ENCODE measurements around the gene EFCC1.
"Not testable (repeated sequence)": the region's sequence is repeated elsewhere in the genome, so short reads cannot be mapped to it uniquely, and the experiment has no call there.

The EFCC1 gene

GRCh38 chr3:129054605-129055104, 53.6 kb downstream of the EFCC1 start:
- no peak for DNase-seq (ENCODE audit: low read depth)

DNA sequence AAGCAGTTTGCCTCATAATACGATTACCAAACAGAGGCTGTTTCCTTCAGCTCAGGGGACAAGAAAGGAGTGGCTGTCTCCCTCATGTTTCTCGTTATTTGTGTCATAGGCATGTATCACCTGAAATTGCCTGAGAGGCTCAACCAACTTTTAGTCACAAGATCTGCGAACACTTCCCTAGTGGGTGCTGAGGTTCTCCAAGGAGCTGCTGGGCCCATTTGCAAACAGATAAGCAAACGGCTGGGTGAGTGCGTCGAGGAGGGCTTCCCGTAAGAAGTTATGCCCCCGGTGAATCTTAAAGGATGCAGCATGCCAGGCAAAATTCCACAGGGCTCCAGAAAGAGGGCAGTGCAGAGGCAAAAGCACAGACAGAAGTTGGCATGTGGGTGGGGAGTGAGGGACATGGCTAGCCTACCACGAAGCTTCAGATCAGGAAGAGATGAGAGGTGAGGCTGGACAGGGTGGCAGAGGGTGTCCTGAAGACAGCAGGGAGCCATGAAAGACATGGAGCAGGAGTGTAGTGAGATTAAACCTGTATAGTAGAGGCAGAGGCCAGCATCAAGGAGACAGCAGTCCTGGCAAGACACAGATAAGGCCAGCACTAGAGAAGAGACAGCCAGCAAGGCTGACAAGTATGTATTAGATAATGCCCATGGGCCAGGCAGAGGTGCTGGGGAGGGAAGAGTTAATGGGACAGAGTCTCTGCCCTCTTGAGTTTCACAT, 55.5 kb downstream of the EFCC1 start:
- no peak for DNase-seq (ENCODE audit: low read depth)

DNA sequence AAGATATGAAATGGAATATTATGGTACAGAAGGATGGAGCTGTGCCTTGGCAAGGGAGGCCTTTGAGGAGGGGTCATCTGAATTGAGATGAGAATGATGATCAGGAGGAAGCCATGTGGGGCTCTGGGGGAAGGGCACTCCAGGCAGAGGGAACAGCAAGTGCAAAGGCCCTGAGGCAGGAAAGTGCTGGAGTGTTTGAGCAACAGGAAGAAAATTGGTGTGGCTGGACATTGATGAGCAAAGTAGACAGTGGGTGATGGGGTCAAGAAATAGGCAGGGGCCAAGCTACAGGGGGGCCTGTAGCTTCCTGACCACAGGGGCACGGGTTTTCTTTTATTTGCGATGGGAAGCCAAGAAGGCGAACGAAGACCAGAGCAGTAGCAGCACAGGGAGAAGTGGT, 56.1 kb downstream of the EFCC1 start:
- DNase-seq (ENCODE audit: low read depth) = no peak

- no peak for DNase-seq (ENCODE audit: low read depth)
Observed at GRCh38 chr3:129058441-129059200, 57.5 kb downstream of the EFCC1 start.

GRCh38 chr3:129059311-129059958, 58.3 kb downstream of the EFCC1 start:
- DNase-seq (ENCODE audit: low read depth) = no peak

DNA sequence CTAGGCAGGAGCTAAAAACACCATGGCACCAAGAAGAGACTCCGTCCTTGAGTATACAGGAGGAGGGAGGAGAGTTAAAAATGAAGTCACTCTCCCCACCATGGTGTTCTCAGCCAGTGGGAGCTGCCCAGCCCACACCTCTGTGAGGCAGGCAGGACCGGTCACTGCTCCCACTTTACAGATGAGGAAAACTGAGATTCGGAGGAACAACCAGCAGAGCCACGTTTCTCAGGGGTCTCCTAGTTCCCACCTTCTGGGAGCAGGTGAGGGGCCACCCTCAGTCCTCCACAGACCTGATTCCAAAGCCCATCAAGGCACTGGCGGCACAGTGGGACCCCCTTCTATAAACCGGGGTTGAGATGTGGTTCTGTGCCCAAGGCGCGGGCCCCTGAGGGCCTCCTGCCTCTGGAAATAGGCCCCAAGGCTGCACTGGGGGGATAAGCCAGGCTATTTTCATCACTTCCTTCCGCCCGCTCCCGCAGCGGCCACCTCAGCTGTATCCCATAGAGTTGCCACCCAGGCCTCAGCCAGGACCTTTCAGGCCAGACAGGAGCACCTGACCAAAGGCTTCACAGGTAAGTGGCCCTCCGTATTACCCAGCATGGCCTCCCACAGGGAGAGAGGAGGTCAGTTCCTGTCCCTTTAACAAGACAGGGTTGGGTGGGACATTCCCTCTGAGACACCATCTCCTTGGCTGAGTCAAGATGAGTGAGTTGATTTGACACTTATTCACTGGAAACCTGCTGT, 59.3 kb downstream of the EFCC1 start, which contains the start of gene GP9:
Gene GP9 (plus strand): TSS at position 504 of the 747 bp plus-strand sequence. CDS start 961 bp downstream, outside the sequence.
- DNase-seq (ENCODE audit: low read depth) = no peak

DNA sequence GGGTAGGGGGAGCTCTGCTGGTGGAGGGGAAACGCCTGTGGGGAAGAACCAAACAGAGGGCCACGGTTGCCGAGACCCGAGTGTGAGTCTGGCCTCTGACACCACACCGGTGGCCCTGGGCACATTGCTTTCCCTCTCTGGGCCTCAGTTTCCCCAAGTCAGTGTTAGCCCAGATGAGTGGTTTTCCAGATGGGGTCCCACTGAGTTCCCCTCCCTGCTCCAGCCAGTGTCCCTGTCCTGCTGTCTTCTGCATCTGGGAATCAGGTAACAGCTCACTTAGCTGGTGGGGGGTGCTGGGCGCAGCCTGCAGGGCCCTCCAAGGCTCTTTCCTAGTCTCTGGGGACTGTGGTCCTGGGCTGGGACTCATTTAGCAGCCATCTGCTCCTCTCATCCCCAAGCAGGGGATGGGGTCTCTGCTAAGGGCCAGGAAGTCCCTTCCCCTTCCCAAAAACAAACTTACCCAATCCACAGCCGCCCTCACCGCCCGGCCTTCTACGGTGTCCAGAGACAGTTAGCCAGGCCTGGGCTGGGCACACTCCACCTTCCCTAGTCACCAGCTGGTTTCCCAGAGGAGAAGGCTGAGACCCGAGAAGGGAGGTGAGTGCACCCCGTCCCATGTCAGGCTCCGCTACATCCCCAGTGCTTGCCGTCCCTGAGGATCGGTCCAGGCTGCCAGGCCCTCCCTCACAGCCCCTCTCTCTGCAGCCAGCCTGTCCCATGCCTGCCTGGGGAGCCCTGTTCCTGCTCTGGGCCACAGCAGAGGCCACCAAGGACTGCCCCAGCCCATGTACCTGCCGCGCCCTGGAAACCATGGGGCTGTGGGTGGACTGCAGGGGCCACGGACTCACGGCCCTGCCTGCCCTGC, 60.2 kb downstream of the EFCC1 start:
- DNase-seq (ENCODE audit: low read depth) = no peak

- DNase-seq (ENCODE audit: low read depth) = no peak
Observed at GRCh38 chr3:129061888-129062834, 61.1 kb downstream of the EFCC1 start.

DNA sequence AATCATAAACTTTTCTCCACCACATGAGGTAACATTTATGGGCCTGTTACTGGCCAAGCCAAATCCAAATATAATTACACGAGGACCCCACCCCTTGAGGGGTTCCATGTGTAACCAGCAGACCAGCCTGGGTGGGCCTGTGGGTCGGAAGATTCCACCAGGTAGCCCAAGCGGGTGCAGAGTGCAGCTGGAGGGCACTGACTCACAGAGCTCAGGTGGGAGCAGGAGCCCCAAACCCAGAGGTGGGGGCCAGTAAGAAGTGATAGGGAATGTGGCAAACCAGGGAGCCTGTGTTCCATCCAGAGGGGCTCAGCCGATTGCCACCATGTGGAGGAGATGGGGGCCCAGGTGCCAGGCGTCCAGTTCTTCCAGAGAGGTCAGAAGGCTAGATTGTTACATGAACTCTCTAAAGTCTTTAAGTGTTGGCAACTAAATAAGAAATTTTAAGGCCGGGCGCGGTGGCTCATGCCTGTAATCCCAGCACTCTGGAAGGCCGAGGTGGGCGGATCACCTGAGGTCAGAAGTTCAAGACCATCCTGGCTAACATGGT, 62.1 kb downstream of the EFCC1 start:
- no peak for DNase-seq (ENCODE audit: low read depth)

DNA sequence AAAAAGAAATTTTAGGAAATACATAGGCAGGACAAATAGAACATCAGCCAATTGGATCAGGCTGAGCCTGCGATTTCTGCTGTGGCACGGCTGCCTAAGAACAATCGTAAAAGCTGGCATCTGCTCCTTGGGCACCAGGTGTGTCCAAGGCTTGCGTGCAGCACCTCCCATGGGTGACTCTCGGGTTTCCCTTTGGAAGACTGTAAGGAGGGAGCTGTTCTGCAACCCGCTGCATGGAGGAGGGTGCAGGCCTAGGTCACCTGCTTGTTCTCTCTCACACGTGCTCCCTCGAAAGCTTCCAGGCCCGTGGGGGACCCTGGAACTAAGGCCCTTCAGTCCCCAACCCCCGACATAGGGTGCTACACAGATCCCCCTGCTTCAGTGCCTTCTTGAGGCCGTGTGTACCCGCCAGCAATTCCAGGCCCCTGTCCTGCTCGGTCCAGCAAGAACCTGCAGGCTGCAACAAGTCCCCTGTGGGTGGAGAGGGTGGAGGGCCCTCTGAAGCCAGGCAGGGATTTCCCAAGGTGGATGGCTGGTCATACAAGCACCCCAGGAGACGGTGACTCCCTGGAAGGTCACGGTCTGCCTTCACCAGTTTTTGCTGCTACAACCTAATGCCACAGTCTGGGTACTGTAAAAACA, 62.9 kb downstream of the EFCC1 start:
- no peak for DNase-seq (ENCODE audit: low read depth)

DNA sequence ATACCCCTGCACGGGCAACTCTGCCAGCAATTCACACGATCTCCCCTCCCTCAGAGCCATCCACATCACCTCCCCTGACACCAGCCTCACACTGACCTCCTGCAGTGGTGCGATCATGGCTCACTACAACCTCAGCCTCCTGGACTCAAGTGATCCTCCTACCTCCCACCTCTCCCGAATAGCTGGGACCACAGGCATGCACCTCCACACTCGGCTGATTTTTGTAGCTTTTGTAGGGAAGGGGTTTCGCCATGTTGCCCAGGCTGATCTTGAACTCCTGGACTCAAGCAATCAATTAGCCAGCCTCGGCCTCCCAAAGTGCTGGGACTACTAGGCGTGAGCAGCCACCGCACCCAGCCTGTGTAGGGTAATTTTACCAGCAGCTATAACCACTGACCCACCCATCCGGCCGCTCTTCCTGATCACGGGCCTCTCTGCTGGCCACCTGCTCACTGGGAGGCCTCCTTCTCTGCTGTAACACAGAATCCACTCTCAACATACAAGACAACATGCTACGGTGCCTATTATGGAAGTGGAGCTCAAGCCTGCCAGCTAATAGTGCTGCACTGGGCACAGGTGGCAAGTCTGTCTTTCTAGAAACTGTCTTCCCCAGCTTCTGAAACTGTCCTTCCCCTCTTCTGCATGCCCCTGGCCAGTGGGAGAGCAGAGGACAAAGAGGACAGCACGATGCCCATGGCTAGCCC, 64.1 kb downstream of the EFCC1 start:
- DNase-seq (ENCODE audit: low read depth) = no peak

- DNase-seq (ENCODE audit: low read depth) = no peak
Observed at GRCh38 chr3:129065720-129066073, 64.6 kb downstream of the EFCC1 start.

- DNase-seq (ENCODE audit: low read depth) = not testable (repeated sequence)
Observed at GRCh38 chr3:129067719-129068118, 66.6 kb downstream of the EFCC1 start.

- DNase-seq (ENCODE audit: low read depth) = no peak
Observed at GRCh38 chr3:129068291-129068886, 67.3 kb downstream of the EFCC1 start.

DNA sequence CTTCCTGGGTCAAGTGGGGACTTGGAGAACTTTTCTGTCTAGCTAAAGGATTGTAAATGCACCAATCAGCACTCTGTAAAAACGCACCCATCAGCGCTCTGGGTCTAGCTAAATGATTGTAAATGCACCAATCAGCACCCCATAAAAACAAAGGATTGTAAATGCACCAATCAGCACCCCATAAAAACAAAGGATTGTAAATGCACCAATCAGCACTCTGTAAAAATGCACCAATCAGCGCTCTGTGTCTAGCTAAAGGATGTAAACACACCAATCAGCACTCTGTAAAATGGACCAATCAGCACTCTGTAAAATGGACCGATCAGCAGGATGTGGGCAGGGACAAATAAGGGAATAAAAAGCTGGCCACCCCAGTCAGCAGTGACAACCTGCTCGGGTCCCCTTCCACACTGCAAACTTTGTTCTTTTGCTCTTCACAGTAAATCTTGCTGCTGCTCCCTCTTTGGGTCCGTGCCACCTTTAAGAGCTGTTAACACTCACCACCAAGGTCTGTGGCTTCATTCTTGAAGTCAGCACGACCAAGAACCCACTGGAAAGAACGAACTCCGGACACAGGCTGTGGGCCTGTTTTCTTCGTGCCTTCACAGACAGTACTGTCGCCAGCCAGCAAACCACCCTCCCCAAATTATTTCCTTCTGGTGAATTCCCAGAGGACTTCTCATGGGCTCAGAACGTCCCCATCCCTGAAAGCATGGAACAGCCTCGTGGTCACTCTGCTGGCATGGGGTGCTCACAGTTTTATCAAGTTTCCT, 68.4 kb downstream of the EFCC1 start:
- not testable (repeated sequence) for DNase-seq (ENCODE audit: low read depth)

DNA sequence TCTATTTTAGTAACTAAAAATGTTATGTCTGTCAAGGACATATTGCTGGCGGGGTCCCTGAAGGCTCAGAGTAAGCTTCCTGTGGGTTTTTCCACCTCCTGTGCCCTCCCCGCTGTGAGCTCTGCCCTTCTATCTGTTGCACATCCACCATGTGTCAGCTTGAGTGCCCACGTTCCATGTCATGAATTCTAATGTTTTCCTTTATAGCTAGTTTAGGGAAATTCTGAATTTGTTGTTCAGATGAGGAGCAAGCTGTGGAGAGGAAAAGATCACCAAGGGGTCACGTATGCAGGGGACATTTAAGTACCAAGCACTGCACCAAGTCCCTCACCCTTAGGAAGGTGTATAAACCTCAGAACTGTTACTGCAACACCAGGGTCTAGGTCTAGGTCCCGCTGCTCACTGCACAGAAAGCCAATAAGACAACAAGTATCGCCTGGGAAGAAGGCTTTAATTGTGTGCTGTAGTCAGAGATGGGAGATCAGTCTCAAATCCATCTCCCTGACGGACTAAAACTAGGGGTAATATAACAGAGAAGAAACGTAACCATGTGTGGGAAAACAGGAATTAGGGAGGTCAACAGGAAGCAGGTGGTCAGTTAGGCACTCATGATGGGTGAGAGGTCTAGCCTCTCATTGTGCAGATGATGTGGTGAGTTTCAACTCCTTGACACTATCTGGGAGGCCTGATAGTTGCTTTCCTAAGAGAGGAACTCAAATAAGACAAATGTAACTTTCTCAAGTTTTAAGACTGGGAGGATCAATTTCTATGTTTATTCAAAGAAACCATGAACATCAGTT, 69.2 kb downstream of the EFCC1 start:
- no peak for DNase-seq (ENCODE audit: low read depth)

Measured in CMK (cell line).